ENCODE results near the gene ATRIP.

Gene ATRIP

GRCh38 chr3:48426401-48426909, 20.1 kb upstream of the ATRIP start:
- peaks cover 14 to 26% of the 10 kb centered on the region in 2 donors for H3K4me1 Mint-ChIP-seq

DNA sequence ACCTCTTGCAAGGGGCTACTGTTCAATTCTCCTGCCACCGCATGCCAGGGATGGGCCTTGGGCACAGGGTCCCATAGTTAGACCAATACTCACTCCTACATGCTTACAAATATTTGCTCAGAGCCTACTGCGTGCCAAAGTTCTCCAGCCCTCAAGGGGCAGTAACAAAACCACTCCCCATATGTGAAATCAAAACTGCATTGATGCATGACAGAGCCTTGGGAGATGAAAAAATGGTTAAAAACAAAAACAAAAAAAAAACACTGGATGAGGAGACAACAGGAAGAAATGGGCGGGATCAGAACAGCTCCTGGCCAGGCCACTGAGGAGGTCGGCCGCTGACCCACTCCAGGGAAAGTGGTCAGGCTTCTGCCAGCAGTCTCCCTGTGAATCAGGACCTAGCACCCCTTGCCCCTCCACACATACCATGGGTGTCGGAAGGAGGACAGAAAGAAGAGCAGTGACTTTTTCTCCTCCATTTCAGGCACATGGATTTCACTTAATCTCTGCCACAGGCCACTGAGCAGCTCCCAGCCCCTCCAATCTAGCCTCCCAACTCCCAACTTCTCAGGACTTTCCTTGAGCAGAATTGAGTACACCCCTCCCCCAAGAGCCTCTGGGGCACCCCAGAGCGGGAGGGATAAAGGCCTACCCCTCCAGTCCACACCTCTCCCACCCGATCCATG, 19.4 kb upstream of the ATRIP start:
- DNase-seq = no peak
- H3K9me3 Mint-ChIP-seq = no peaks in the 10 kb centered on the region
- H3K36me3 Mint-ChIP-seq = peaks cover 8 to 15% of the 10 kb centered on the region in 2 donors
- H3K27me3 Mint-ChIP-seq = peaks cover 21 to 28% of the 10 kb centered on the region in 2 donors
- ATAC-seq (replicated peaks) = no peak
- H3K4me1 Mint-ChIP-seq = peaks cover 17 to 26% of the 10 kb centered on the region in 2 donors
- H3K27ac Mint-ChIP-seq = no peak overlapping the region
- H3K4me3 Mint-ChIP-seq = no peak overlapping the region

More at GRCh38 chr3:48426401-48426909, 20.1 kb upstream of the ATRIP start:
- ATAC-seq (replicated peaks) = no peak
- H3K36me3 Mint-ChIP-seq = peaks cover 4 to 10% of the 10 kb centered on the region in 2 donors
- no peaks in the 10 kb centered on the region for H3K9me3 Mint-ChIP-seq
- H3K27me3 Mint-ChIP-seq = peaks cover 21 to 28% of the 10 kb centered on the region in 2 donors
- H3K4me3 Mint-ChIP-seq = no peak overlapping the region
- DNase-seq = no peak
- H3K27ac Mint-ChIP-seq = no peak overlapping the region

- peaks cover 8 to 19% of the 10 kb centered on the region in 2 donors for H3K36me3 Mint-ChIP-seq
- no peak for DNase-seq
- H3K4me1 Mint-ChIP-seq = peaks cover 17 to 26% of the 10 kb centered on the region in 2 donors
- H3K9me3 Mint-ChIP-seq = no peaks in the 10 kb centered on the region
- no peak for ATAC-seq (replicated peaks)
- H3K27me3 Mint-ChIP-seq = peaks cover 21 to 28% of the 10 kb centered on the region in 2 donors
- no peak overlapping the region for H3K4me3 Mint-ChIP-seq
- H3K27ac Mint-ChIP-seq = no peak overlapping the region
These were observed 18.9 kb upstream of the ATRIP start for GRCh38 chr3:48427630-48427962.

DNA sequence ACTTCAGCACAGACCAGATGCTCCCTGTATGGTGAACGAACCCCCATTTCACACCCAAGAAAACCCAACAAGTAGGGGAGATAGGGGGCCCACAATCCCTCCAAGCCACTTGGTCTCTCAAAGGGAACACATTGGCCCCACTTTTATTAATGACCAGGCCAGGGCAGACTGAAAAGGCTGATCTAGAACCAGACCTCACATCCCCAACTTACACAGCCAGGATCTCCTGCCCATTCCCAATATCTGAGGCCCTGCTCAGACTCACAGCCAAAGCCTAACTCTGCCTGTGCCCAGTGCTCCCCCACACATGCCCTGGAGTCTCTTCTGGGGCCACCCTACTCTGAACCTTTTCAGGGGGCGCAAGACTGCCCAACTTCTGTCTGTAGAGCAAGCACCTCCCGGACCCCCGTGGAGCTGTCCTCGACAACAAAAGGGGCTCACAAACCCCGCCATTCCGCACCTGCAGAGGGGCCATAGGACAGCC, 18.4 kb upstream of the ATRIP start:
- no peaks in the 10 kb centered on the region for H3K9me3 Mint-ChIP-seq
- peaks cover 8 to 22% of the 10 kb centered on the region in 2 donors for H3K36me3 Mint-ChIP-seq
- H3K27ac Mint-ChIP-seq = no peak overlapping the region
- DNase-seq (no peak), ATAC-seq (replicated peaks) (no peak)
- H3K4me3 Mint-ChIP-seq = peak overlapping the region; percentile 14 to 47
- peaks cover 21 to 28% of the 10 kb centered on the region in 2 donors for H3K27me3 Mint-ChIP-seq
- peaks cover 15 to 21% of the 10 kb centered on the region in 2 donors for H3K4me1 Mint-ChIP-seq

DNA sequence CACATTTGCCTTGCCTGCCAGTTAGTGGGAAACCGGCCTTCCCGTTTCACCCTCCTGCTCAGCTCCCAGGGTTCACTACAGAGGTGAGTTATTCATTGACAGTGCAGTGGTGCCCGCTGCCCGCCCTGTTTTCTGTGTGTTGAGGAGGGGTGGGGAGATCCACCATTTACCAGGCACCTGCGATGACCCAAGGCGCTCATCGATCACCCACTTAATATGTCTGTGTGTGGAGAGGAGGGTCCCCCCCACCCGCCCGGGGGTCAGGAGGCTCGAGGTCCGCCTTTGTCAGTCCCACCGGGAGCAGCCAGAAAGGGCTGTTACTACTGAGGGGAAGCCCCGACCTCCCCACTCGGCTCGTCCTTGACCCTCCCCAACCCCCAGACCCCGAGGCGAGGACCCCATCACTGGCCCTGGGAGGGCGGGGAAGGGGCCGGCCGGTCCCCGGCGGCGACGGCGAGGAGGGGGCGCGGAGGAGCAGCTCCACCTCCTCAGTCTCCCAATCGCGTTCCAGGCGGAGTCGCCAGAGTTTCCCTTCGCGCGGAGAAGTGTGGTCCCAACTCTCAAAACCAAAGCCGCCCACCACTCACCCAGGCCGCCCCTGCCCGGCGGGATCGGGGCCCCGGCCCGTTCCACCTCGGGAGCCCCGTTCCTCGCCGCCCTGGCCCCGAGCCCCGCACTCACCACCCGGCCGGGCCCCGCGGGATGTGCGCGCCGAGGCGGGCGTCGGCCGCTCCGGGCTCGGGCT, 17.8 kb upstream of the ATRIP start:
- Mint-ChIP-seq H3K4me3 (peak overlapping the region; percentile 44 to 47), H3K9me3 (no peaks in the 10 kb centered on the region), H3K27ac (no peak overlapping the region), H3K4me1 (peaks cover 14 to 19% of the 10 kb centered on the region in 2 donors), H3K36me3 (peaks cover 10 to 24% of the 10 kb centered on the region in 2 donors), H3K27me3 (peaks cover 21 to 28% of the 10 kb centered on the region in 2 donors)
- DNase-seq = no peak
- peak; percentile 66 to 67 for ATAC-seq (replicated peaks)

- ATAC-seq (replicated peaks) = peak; percentile 68 to 75
- Mint-ChIP-seq H3K27ac (peak overlapping the region; percentile 77), H3K4me1 (peaks cover 14 to 19% of the 10 kb centered on the region in 2 donors), H3K9me3 (no peaks in the 10 kb centered on the region), H3K36me3 (peaks cover 14 to 27% of the 10 kb centered on the region in 2 donors), H3K27me3 (peaks cover 21 to 28% of the 10 kb centered on the region in 2 donors), H3K4me3 (peak overlapping the region; percentile 87 to 90)
- DNase-seq = peak; percentile 18
These were observed 17.1 kb upstream of the ATRIP start for GRCh38 chr3:48429317-48429959.

GRCh38 chr3:48429960-48430707, 16.4 kb upstream of the ATRIP start, which contains the start of gene PLXNB1:
TSS of gene PLXNB1 (minus strand) at chr3:48430086. CDS start at chr3:48424611, 5,475 bp downstream.
- H3K9me3 Mint-ChIP-seq = no peaks in the 10 kb centered on the region
- peaks cover 17 to 31% of the 10 kb centered on the region in 2 donors for H3K36me3 Mint-ChIP-seq
- ATAC-seq (replicated peaks) = peak; percentile 10 to 18
- H3K4me1 Mint-ChIP-seq = peaks cover 14 to 19% of the 10 kb centered on the region in 2 donors
- peak within 1 kb of the TSS; percentile 77 for H3K27ac Mint-ChIP-seq
- peak within 1 kb of the TSS; percentile 87 to 90 for H3K4me3 Mint-ChIP-seq
- H3K27me3 Mint-ChIP-seq = peaks cover 21 to 28% of the 10 kb centered on the region in 2 donors
- no peak for DNase-seq

GRCh38 chr3:48430708-48431101, 15.8 kb upstream of the ATRIP start:
- DNase-seq (no peak), ATAC-seq (replicated peaks) (no peak)
- peaks cover 14 to 19% of the 10 kb centered on the region in 2 donors for H3K4me1 Mint-ChIP-seq
- H3K36me3 Mint-ChIP-seq = peaks cover 17 to 31% of the 10 kb centered on the region in 2 donors
- peaks cover 21 to 28% of the 10 kb centered on the region in 2 donors for H3K27me3 Mint-ChIP-seq
- peak overlapping the region; percentile 87 to 90 for H3K4me3 Mint-ChIP-seq
- H3K27ac Mint-ChIP-seq = no peak overlapping the region
- no peaks in the 10 kb centered on the region for H3K9me3 Mint-ChIP-seq

GRCh38 chr3:48431224-48432029, 15.1 kb upstream of the ATRIP start:
- peaks cover 14 to 19% of the 10 kb centered on the region in 2 donors for H3K4me1 Mint-ChIP-seq
- H3K27me3 Mint-ChIP-seq = peaks cover 21 to 28% of the 10 kb centered on the region in 2 donors
- no peaks in the 10 kb centered on the region for H3K9me3 Mint-ChIP-seq
- DNase-seq = no peak
- ATAC-seq (replicated peaks) = no peak
- peak overlapping the region in 1 of 2 donors; percentile 87 for H3K4me3 Mint-ChIP-seq
- H3K27ac Mint-ChIP-seq = no peak overlapping the region
- peaks cover 17 to 31% of the 10 kb centered on the region in 2 donors for H3K36me3 Mint-ChIP-seq

GRCh38 chr3:48432411-48433371, 13.8 kb upstream of the ATRIP start:
- no peak overlapping the region for H3K27ac Mint-ChIP-seq
- peaks cover 16 to 19% of the 10 kb centered on the region in 2 donors for H3K4me1 Mint-ChIP-seq
- ATAC-seq (replicated peaks) (no peak), DNase-seq (no peak)
- H3K9me3 Mint-ChIP-seq = no peaks in the 10 kb centered on the region
- H3K27me3 Mint-ChIP-seq = peaks cover 18% of the 10 kb centered on the region in 2 donors
- no peak overlapping the region for H3K4me3 Mint-ChIP-seq
- H3K36me3 Mint-ChIP-seq = peaks cover 19 to 33% of the 10 kb centered on the region in 2 donors

DNA sequence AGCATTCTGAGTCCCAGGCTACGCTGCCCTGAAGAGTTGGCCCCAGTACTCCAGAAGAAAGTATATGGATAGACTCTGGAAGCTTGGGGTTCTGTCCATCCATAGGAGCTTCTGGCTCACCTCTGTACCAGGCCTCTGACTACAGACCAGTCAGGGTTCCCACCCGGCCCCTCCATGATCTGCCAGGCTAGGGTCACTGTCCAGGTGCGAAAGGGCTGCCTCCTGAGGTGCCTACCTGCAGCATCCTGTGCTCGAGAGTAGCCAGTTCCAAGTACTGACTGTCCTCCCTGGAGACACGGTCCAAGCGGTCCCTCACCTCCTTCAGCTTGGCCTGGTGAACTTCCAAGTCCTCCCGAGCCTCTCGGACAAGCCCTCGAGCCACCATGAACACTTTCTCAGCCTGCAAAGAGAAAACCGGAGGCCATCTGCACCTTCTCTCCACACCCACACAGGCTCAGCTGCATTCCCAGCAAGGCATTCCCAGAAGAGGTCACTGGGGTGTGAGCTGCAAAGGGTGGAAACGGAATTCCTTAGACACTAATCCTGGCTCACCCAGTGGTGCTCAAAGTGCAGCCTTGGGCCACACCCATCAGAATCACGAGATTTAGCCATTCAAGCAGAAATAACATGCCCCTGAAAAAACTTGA, 12.9 kb upstream of the ATRIP start:
- H3K27ac Mint-ChIP-seq = no peak overlapping the region
- peaks cover 9% of the 10 kb centered on the region in 2 donors for H3K27me3 Mint-ChIP-seq
- DNase-seq (no peak), ATAC-seq (replicated peaks) (no peak)
- H3K9me3 Mint-ChIP-seq = no peaks in the 10 kb centered on the region
- no peak overlapping the region for H3K4me3 Mint-ChIP-seq
- H3K4me1 Mint-ChIP-seq = peaks cover 15 to 24% of the 10 kb centered on the region in 2 donors
- peaks cover 19 to 42% of the 10 kb centered on the region in 2 donors for H3K36me3 Mint-ChIP-seq

Data from stimulated activated naive B cell treated with anti-CD40 and anti-IgM and Interleukin-4, amounts not matched to agents 10 μg/mL and 1 μg/mL and 100 μg/mL, for 72 hours (primary cell).